ENCODE results near the gene SERAC1. TPM values are rescaled to one million over a fixed set of nuclear protein-coding genes. Genes with fewer than 3 reads are reported as not detected.
A peak's percentile ranks its signal among the peaks of the same experiment; 100 is the strongest.

Gene SERAC1
- total and polyA plus RNA-seq, 10 of the 15 experiments (the other 5 are each of a cell fraction or from before 2014, with no cell fraction given), result 0.76 to 2.9 (median 2.2) TPM

GRCh38 chr6:158207422-158207788 lies 39.3 kb upstream of the SERAC1 start (continued):
- TF ChIP-seq ATF2 (IDR thresholded peaks at IDR 0.05; ENCODE audit: low read length) (peak; percentile 88), BHLHE40 (IDR thresholded peaks at IDR 0.05; ENCODE audit: borderline replicate concordance in 1 of 2, low read depth in 2 of 2, low read length in 1 of 2) (peak in 1 of 2 experiments; percentile 40; a peak in 1 of 4 replicates), KLF5 (IDR thresholded peaks at IDR 0.05; ENCODE audit: partially characterized antibody) (no peak), SREBF1 (IDR thresholded peaks at IDR 0.05; ENCODE audit: low read length) (no peak), TBL1XR1 (IDR thresholded peaks at IDR 0.05; ENCODE audit: low read depth, low read length) (no peak), E4F1 (IDR thresholded peaks at IDR 0.05; ENCODE audit: borderline replicate concordance, partially characterized antibody) (no peak), FOS (IDR thresholded peaks at IDR 0.05; ENCODE audit: borderline replicate concordance, extremely low read depth, insufficient read length) (no peak), RAD51 (IDR thresholded peaks at IDR 0.05) (no peak), SMC3 (IDR thresholded peaks at IDR 0.05; ENCODE audit: borderline replicate concordance, low read length) (no peak), POLR2AphosphoS5 (IDR thresholded peaks at IDR 0.05; ENCODE audit: low read length) (no peak), ZNF592 (IDR thresholded peaks at IDR 0.05) (no peak), ZNF24 (IDR thresholded peaks at IDR 0.05) (peak; percentile 36; the same call in 1 of the 2 replicates), ZBED1 (IDR thresholded peaks at IDR 0.05; ENCODE audit: borderline replicate concordance) (peak; percentile 63; the same call in 1 of the 2 replicates), MTA2 (IDR thresholded peaks at IDR 0.05; ENCODE audit: low read depth) (peak; percentile 35; the same call in 1 of the 2 replicates), ZZZ3 (IDR thresholded peaks at IDR 0.05; ENCODE audit: control insufficient read depth, insufficient read length, low read depth) (no peak), MEF2A (IDR thresholded peaks at IDR 0.05; ENCODE audit: insufficient read depth, low read depth, low read length) (peak; percentile 76), NFIC (IDR thresholded peaks at IDR 0.05; ENCODE audit: low read depth, low read length) (peak; percentile 91), GABPA (IDR thresholded peaks at IDR 0.05; ENCODE audit: low read depth) (no peak), TAF1 (IDR thresholded peaks at IDR 0.05; ENCODE audit: borderline replicate concordance, low read depth, low read length) (no peak), PAX5 (IDR thresholded peaks at IDR 0.05; ENCODE audit: borderline replicate concordance, low read depth, low read length) (peak; percentile 49; the same call in 1 of the 2 replicates), RB1 (IDR thresholded peaks at IDR 0.05; ENCODE audit: borderline replicate concordance) (no peak), ZNF207 (IDR thresholded peaks at IDR 0.05; ENCODE audit: borderline replicate concordance) (no peak), JUND (IDR thresholded peaks at IDR 0.05; ENCODE audit: low read depth, low read length) (0 out of 2 replicates have a peak, but pooled peaks have one; percentile 35)

Measured in GM12878 (cell line).